ENCODE results near the gene HSPB1.

Gene HSPB1

DNA sequence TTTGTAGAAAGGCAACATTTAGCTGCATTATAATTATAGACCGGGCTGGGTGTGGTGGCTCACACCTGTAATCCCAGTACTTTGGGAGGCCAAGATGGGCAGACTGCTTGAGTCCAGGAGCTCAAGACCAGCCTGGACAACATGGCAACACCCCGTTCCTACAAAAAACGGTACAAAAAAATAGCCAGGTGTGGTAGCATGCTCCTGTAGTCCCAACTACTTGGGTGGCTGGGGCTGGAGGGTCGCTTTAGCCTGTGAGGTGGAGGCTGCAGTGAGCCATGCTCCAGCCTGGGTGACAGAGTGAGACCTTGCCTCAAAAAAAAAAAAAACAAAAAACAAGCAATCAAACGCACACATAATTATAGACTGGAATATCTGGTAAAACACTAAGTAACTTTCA, 51.3 kb downstream of the HSPB1 start:
- H3K27me3 ChIP-seq (ENCODE audit: insufficient read depth, low read length) = no peaks in the 10 kb centered on the region
- H3K4me3 ChIP-seq (ENCODE audit: low read depth, low read length, poor library complexity, severe bottlenecking) = no peak overlapping the region
- H3K36me3 ChIP-seq (ENCODE audit: insufficient read depth, low read length) = peaks cover 91% of the 10 kb centered on the region
- H3K4me2 ChIP-seq (ENCODE audit: low read length) = no peak overlapping the region
- H3K4me1 ChIP-seq (ENCODE audit: insufficient read depth, low read length, severe bottlenecking) = peaks cover 24% of the 10 kb centered on the region
- TF ChIP-seq EZH2 (IDR thresholded peaks at IDR 0.05; ENCODE audit: borderline replicate concordance, low read length) = no peak
- TF ChIP-seq CTCF (IDR thresholded peaks at IDR 0.05; ENCODE audit: low read length) = no peak
- H2AFZ ChIP-seq (ENCODE audit: low read length) = no peak overlapping the region
- 0 out of 2 replicates have a peak, but pooled peaks cover 3% of the 10 kb centered on the region for H3K9me3 ChIP-seq (ENCODE audit: low read length)
- H3K9ac ChIP-seq (ENCODE audit: low read length) = no peak overlapping the region
- no peaks in the 10 kb centered on the region for H3F3A ChIP-seq (ENCODE audit: insufficient read depth, low read length)
- no peak overlapping the region for H3K27ac ChIP-seq (ENCODE audit: low read depth, low read length, poor library complexity, severe bottlenecking)
- H3K9me2 ChIP-seq (ENCODE audit: low read depth, low read length) = no peaks in the 10 kb centered on the region
- H4K20me1 ChIP-seq (ENCODE audit: insufficient read depth, low read length) = peaks cover 7% of the 10 kb centered on the region
- peaks cover 97% of the 10 kb centered on the region for H3K79me2 ChIP-seq (ENCODE audit: insufficient read depth, low read length)

Data from OCI-LY1 (cell line).